OCI-LY1 (cell line): ENCODE data around the gene FRY.

ENCODE experiments used
- H2AFZ ChIP-seq: fragments of 200-600 bp; sonication (generic), shearing (Covaris generic); 2 replicates; pipeline ENCODE4 v1.6.0; 2014; ENCODE audit warnings: antibody characterized with exemption, mild to moderate bottlenecking, low read length
- H3F3A ChIP-seq: fragments of 200-600 bp; sonication (generic), shearing (Covaris generic); 2 replicates; pipeline ENCODE4 v1.6.0; 2014; ENCODE audit warnings: mild to moderate bottlenecking, antibody characterized with exemption, low read length, moderate library complexity; ENCODE audit not compliant: insufficient read depth
- H3K27ac ChIP-seq: fragments of 200-600 bp; sonication (generic); 2 replicates; pipeline ENCODE4 v1.5.1; 2014; ENCODE audit warnings: low read length, mixed run types, mild to moderate bottlenecking, low read depth; ENCODE audit not compliant: poor library complexity, severe bottlenecking
- H3K27me3 ChIP-seq: fragments of 200-600 bp; sonication (generic); 2 replicates; pipeline ENCODE4 v1.6.0; 2014; ENCODE audit warnings: antibody characterized with exemption, mild to moderate bottlenecking, low read length, moderate library complexity; ENCODE audit not compliant: insufficient read depth
- H3K36me3 ChIP-seq: fragments of 200-600 bp; sonication (generic); 2 replicates; pipeline ENCODE4 v1.6.1; 2014; ENCODE audit warnings: mild to moderate bottlenecking, antibody characterized with exemption, low read length, moderate library complexity, mixed read lengths; ENCODE audit not compliant: insufficient read depth
- H3K4me1 ChIP-seq: fragments of 200-600 bp; sonication (generic); 2 replicates; pipeline ENCODE4 v1.5.1; 2014; ENCODE audit warnings: mild to moderate bottlenecking, low read length, moderate library complexity; ENCODE audit not compliant: insufficient read depth, severe bottlenecking
- H3K4me2 ChIP-seq: fragments of 200-600 bp; sonication (generic), shearing (Covaris generic); 2 replicates; pipeline ENCODE4 v1.6.1; 2014; ENCODE audit warnings: low read length
- H3K4me3 ChIP-seq: fragments of 200-600 bp; sonication (generic); 2 replicates; pipeline ENCODE4 v1.5.1; 2014; ENCODE audit warnings: low read length, low read depth, mild to moderate bottlenecking, mixed read lengths; ENCODE audit not compliant: poor library complexity, severe bottlenecking
- H3K79me2 ChIP-seq: fragments of 200-600 bp; shearing (Covaris generic); 2 replicates; pipeline ENCODE4 v1.6.1; 2016; ENCODE audit warnings: mixed run types, low read length, mixed read lengths; ENCODE audit not compliant: insufficient read depth
- H3K9ac ChIP-seq: fragments of 200-600 bp; sonication (generic), shearing (Covaris generic); 2 replicates; pipeline ENCODE4 v1.6.1; 2014; ENCODE audit warnings: mild to moderate bottlenecking, low read length, mixed read lengths
- H3K9me2 ChIP-seq: fragments of 200-600 bp; sonication (generic), shearing (Covaris generic); 2 replicates; pipeline ENCODE4 v1.6.1; 2014; ENCODE audit warnings: low read depth, mild to moderate bottlenecking, low read length, mixed read lengths
- H3K9me3 ChIP-seq: fragments of 200-600 bp; shearing (Covaris generic); 2 replicates; pipeline ENCODE4 v1.6.1; 2014; ENCODE audit warnings: low read length, mixed read lengths
- H4K20me1 ChIP-seq: fragments of 200-600 bp; sonication (generic), shearing (Covaris generic); 2 replicates; pipeline ENCODE4 v1.6.0; 2016; ENCODE audit warnings: mild to moderate bottlenecking, low read length; ENCODE audit not compliant: insufficient read depth
- CTCF ChIP-seq: fragments of 200-600 bp; sonication (generic), shearing (Covaris generic); IDR thresholded peaks from 2 replicates; pipeline ENCODE4 v1.5.1; 2017; ENCODE audit warnings: mild to moderate bottlenecking, antibody characterized with exemption, low read length, moderate library complexity, mixed read lengths
- EZH2 ChIP-seq: fragments of 200-600 bp; sonication (generic), shearing (Covaris generic); IDR thresholded peaks from 2 replicates; pipeline ENCODE4 v1.8.0; 2017; ENCODE audit warnings: borderline replicate concordance, mixed run types, mild to moderate bottlenecking, antibody characterized with exemption, low read length, moderate library complexity, mixed read lengths

Gene FRY

GRCh38 chr13:32098272-32098671 is 66.7 kb downstream of the FRY start:
- TF ChIP-seq EZH2 (no peak), CTCF (no peak)

GRCh38 chr13:32105653-32106313 is 74.2 kb downstream of the FRY start:
- H3K79me2 ChIP-seq, result no peaks in the 10 kb centered on the region
- H3K27ac ChIP-seq, result no peak overlapping the region
- no peaks in the 10 kb centered on the region for H3K9me3 ChIP-seq
- H3F3A ChIP-seq, result no peaks in the 10 kb centered on the region
- H2AFZ ChIP-seq, result no peak overlapping the region
- H3K36me3 ChIP-seq, result no peaks in the 10 kb centered on the region
- H3K27me3 ChIP-seq, result no peaks in the 10 kb centered on the region
- no peaks in the 10 kb centered on the region for H3K4me1 ChIP-seq
- H3K4me3 ChIP-seq, result no peak overlapping the region
- TF ChIP-seq EZH2 (no peak), CTCF (no peak)
- H3K9me2 ChIP-seq, result no peaks in the 10 kb centered on the region
- H3K9ac ChIP-seq, result no peak overlapping the region
- H3K4me2 ChIP-seq, result no peak overlapping the region
- H4K20me1 ChIP-seq, result no peaks in the 10 kb centered on the region

More at GRCh38 chr13:32098272-32098671, 66.7 kb downstream of the FRY start:
- Histone ChIP-seq H3K27me3 (no peaks in the 10 kb centered on the region), H2AFZ (no peak overlapping the region), H3K4me3 (no peak overlapping the region), H3K9ac (no peak overlapping the region), H3K4me1 (no peaks in the 10 kb centered on the region), H3K9me2 (no peaks in the 10 kb centered on the region), H3K9me3 (no peaks in the 10 kb centered on the region), H3K4me2 (no peak overlapping the region), H3F3A (no peaks in the 10 kb centered on the region), H3K79me2 (no peaks in the 10 kb centered on the region), H3K36me3 (no peaks in the 10 kb centered on the region), H4K20me1 (no peaks in the 10 kb centered on the region), H3K27ac (no peak overlapping the region)

- Histone ChIP-seq H3K4me3 (no peak overlapping the region), H3K79me2 (no peaks in the 10 kb centered on the region), H3K27ac (no peak overlapping the region), H3K9me3 (no peaks in the 10 kb centered on the region), H3F3A (no peaks in the 10 kb centered on the region), H3K27me3 (no peaks in the 10 kb centered on the region), H2AFZ (no peak overlapping the region), H3K9ac (no peak overlapping the region), H3K4me1 (no peaks in the 10 kb centered on the region), H3K9me2 (no peaks in the 10 kb centered on the region), H3K4me2 (no peak overlapping the region), H4K20me1 (no peaks in the 10 kb centered on the region), H3K36me3 (no peaks in the 10 kb centered on the region)
- TF ChIP-seq EZH2, result no peak
- TF ChIP-seq CTCF, result no peak
These were observed 75.9 kb downstream of the FRY start for GRCh38 chr13:32107474-32107873.
